GM19467 (cell line): ENCODE results near the gene TMEM250.
"Not testable (repeated sequence)": the region's sequence is repeated elsewhere in the genome, so short reads cannot be mapped to it uniquely, and the experiment has no call there.

Source experiments
- ATAC-seq: cut with Tn5 transposase; IDR thresholded peaks from one replicate; pipeline ENCODE4 v1.9.1; 2021; ENCODE audit warnings: mild to moderate bottlenecking, moderate library complexity; ENCODE audit not compliant: unreplicated experiment

The TMEM250 gene, protein sequence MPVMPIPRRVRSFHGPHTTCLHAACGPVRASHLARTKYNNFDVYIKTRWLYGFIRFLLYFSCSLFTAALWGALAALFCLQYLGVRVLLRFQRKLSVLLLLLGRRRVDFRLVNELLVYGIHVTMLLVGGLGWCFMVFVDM

DNA sequence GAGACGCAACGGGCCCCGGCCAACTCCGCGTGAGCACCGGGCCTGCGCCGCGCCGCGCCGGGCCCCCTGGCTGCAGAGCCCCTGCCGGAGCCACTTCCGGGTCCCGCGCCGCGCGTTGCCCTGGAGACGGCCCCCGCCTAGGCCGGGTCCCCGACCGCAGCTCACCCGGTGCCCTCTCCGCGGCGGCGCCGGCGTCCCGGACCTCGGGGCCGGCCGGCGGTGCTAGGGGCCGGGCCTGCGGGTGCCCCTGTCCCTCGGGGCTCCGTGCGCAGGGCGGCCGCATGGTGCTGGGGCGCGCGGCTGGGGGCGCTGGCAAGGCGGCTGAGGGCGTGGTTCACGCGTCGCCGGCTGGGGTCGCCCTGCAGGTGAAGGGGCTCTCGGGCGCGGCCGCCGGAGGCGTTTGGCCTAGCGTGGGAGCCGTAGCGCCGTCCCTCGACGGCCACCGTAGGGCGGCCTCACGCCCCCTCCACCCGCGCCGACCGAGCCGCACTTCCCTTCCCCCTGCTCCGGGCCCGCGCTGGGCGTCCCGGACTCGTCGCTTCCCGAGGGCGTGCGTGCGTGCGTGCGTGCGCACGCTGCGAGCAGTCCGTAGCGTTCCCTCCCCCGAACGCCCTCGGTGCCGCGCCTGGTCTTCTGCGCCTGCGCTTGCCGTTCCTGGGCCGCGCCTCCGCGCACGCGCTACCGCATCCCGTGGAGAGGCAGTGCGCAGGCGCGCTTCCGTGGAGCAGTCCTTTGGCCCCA is at the start of gene TMEM250:
TMEM250 (minus strand) TSS at position 556 of the 741 bp plus-strand sequence. CDS start 1,975 bp downstream, outside the sequence.
- ATAC-seq = peak; percentile 73

DNA sequence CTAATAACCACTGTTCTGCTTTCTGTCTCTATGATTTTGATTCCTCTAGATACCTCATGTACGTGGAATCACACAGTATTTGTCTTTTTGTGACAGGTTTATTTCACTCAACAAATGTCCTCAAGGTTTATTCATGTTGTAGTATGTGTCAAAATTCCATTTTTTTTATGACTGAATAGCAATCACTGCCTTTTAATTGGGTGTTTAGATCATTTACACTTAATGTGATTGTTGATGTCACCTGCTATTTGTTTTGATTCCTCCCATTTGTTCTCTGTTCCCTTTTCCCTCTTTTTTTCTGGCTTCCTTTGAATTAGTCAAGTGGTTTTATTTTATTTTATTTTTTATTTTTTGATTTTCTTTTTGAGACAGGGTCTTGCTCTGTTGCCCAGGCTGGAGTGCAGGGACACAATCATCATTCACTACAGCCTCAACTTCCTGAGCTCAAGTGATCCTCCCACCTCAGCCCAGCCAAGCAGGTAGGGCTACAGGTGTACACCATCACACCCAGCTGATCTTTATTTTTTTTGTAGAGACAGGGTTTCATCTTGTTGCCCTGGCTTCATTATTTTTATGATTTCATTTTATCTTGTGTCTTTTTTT is 44.7 kb upstream of the TMEM250 start:
- ATAC-seq = no peak

DNA sequence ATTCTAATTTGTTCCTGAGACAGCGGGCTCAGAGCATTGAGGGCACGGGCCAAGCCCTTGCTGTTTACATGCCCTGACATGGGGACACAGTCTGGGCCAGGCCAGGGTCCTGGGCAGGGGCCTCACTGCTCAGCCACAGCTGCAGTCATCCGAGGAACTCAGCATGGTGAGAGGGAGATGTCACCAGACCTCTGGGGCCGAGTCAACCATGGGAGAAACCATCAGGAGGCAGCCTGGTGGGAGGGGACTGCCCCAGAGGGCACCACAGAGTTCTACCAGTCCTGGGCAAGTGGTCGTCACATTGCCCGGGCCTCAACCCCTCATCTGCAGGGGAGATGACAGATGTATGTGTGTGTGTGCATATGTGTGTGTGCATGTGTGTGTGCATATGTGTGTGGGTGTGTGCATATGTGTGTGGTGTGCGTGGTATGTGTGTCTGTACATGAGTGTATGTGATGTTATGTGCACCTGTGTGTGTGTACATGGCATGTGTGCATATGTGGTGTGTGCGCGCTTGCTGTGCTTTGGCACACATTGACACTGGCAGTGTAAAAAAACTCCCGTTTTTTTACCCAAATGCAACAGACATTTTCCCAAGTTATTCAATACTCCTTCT is 42.4 kb upstream of the TMEM250 start:
- ATAC-seq = no peak

DNA sequence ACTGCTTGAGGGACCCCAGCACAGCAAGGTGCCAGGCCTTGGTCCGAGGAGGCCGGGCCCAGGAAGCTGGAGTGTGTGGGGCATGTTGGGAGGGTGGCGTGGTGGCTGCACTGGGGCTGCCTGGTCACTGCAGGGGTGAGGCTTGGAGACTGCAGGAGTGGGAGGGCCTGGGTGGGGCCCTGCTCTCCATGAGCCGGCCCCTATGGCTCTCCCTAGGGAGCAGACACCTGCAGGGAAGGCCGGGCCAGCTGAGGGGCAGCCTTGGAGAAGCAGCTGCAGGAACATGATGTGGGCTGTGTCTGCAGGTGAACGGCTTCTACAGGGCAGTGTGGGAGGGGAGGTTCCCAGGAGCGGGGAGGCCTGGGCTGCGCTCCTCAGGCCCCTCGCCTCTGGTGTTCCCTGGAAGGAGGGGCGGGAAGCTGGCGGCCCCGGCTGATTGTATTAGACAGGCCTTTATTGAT is 41.7 kb upstream of the TMEM250 start:
- ATAC-seq = no peak

DNA sequence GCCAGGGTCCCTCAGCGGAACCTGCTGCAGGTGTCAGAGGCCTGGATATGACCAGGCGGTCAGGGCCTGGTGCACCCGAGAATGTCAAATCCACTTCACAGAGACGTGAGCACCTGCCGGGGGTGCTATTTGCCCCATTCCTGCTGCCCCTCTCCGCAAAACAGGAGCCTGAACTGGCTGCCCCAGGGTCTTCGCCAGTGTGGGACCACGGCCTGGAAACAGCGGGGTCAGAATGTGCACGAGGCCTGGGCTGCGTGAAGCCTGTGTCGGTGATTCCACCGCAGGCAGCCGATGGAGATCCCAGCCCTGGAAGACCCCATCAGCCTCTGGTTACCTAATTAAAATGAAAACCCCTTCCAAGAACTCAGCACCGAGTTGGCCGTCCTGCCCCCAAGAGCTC is 41.2 kb upstream of the TMEM250 start:
- ATAC-seq = no peak

DNA sequence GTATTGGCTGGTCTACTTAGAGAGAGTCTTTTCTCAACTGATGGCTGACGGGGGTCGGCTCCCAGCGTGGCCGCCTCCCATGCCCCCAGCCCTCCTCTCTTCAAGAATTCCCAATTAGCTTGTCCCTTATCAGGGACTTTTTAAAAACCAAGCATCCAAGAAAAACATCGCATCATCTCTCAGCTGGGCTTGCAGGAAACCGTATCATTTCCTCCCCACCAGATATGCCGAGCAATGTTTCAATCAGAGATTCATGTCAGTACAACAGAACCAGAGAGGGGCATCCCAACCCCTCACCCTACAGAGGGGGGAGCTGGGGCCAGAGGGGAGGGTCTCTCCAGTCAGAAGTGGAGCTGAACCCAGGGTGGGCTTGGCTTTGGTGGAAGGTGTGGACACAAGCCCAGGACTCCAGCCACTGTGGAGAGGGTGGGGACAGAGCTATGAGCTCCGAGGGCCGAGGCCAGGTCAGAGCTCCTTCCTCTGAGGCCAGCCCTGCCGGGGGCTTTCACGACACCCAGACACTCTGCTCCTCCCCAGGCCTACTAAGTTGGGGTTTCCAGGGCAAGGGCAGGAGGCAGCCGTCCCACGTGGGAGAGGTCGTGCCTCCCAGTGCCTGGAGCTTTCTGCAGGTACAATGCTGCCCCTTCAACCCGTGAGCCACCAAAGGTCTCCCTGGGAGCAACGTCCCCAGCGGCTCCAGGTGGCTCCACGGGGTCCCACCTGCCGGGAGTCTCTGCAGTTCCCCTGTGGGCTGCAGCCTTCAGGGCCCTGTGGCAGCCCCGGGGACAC is 39.0 kb upstream of the TMEM250 start:
- ATAC-seq = no peak

DNA sequence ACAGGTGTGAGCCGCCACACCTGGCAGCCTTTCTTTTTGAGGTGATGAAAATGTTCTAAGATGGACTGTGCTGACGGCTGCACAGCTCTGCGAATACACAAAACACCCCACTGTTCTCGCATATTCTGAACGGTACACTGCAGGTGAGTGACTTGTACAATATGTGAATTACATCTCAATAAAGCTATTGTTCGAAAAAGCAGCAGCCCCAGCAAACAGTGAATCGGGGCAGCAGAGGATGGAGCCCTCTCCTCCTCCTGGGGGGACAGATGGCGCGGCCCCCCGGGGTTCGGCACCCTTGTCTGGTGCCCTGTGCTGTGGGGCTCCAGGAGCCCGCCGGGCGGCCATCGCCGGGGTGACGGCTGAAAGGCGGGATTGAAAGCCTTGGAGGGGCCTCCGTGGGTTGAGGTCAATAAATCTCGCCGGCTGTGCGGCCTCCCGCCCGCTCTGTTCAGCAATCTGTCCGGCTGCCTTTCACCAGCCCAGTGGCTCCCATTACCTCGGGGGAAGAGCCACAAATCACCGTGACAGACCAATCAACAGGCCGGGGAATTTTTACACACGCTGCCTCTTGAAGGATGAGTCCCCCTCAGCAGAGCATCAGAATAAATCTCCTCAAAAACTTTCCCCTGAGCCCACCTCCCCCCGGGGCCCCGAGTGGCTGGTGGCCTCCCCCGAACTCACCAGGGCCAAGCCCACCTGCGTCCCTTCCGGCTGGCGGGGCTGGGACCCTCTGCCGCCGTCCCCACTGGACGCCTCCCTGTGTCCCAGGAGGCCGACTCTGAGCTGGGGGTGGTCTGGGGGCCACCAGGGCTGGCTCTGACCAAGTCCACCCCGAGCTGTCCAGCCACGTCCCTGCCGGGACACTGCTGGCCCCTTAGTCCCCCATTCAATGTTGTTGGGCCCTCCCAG is 37.8 kb upstream of the TMEM250 start:
- no peak for ATAC-seq

DNA sequence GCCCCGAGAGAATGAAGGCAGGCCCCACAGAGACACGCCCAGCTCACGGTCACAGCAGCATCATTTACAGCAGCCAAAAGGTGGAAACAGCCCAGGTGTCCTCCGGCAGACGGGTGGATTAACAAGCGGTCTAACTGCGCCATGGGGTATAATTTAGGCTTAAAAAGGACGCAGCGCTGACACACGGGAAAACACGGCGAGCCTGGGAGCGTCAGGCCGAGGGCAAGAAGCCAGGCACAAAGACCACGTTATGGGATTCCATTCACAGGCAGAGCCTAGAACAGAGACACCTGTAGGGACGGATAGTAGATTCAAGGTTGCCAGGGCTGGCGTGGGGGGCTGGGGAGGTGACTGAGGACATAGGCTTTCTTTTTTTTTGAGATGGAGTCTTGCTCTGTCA is 36.9 kb upstream of the TMEM250 start:
- no peak for ATAC-seq

DNA sequence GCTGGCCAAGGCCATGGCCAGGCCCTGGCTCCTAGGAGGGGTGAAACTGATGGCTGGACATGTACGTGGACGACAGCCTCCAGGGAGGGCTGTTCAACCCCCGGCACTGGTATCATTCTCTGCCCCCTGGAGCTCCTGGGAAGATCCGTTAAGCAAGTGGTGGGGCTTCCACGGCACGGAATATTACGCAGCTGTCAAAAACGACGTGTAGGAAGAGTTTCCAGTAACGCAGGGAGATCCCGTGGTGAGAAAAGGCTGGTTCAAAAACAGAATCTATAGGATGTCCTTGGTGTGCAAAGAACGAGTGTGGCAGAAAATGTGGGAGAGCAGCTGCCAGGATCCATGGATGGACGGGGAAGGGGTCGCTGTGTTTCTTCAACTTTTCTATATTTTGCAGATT is 36.3 kb upstream of the TMEM250 start:
- no peak for ATAC-seq

DNA sequence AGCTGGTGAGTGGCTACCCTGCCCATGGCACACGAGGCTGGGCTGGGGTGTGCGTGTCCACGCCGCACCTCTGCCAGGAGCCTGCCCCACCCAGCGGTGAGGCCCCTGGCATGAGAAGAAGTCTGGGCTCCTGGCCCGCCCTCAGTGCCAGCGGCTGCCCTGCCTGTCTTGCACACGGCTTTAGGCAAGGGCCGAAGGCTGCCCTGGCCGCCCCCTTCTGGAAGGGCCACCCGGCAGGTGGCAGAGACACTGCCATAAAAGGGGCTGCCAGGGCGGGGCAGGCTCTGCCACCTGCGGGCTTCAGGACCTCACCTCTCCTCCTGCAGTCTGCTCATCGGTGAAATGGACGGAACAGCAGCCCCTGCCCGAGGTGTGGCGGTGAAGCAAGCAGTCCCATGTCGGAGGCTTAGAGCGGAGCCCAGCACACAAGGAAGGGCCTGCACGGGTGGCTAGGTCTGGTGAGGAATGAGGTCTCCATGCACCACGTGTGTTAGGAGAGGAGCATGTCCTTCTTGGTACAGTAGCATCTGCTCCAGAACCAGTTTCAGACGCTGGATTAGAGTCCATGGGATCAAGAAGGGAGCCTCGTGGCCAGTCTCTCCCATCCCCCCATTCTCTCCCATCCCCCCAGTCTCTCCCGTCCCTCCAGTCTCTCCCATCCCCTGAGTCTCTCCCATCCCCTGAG is 34.8 kb upstream of the TMEM250 start:
- ATAC-seq = no peak

DNA sequence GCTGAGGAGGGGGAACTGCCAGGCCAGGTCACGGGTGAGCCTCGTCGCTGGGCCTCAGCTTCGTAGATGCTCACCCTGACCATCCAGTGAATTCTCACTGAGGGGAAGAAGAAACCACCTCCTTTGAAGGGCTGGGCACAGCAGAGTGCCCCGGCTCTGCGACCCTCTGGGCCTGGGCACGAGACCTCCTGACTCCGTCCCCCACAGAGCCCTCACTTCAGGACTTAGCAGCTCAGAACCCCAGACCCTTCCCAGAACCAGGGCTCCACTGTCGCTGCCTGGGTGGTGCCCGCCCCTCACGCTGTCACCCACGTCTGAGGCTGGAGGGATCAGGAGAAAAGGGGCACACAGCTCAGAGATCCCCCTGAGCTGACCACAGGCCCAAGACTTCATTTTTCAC is 34.3 kb upstream of the TMEM250 start:
- no peak for ATAC-seq

DNA sequence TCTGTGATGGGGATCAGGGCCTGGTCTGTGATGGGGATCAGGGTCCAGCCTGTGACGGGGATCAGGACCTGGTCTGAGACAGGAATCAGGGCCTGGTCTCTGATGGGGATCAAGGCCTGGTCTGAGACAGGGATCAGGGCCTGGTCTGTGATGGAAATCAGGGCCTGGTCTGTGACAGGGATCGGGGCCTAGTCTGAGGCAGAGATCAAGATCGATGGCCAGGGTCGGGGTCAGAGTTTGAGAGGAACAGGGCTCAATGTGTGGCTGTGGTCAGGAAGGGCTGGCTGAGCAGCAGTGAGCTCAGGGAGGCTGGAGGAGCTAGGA is 33.8 kb upstream of the TMEM250 start:
- no peak for ATAC-seq

DNA sequence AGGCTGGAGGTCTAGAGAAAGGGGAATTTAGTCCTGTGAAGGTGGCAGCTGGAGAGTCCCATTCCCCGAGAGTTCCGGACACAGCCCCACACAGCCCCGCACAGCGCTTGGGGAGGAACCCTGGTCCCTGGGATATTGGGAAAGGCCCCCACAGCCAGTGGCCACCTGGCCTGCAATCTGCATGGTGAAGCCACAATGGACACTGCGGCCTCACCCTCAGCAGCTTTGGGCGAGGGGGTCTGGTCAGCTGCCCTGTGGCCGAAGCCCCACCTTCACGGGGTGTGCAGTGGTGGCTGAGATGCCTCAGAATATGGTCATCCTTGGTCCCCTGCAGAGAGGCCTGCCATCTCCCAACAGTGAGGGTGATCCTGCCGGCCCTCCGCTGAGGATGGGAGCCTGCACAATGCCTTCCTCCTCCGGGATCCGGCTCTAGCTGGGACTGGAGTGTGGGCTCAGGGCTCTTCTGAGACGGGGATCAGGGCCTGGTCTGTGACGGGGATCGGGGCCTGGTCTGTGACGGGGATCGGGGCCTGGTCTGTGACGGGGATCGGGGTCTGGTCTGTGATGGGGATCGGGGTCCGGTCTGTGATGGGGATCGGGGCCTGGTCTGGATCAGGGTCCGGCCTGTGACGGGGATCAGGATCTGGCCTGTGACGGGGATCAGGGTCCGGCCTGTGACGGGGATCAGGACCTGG is 33.3 kb upstream of the TMEM250 start:
- no peak for ATAC-seq

DNA sequence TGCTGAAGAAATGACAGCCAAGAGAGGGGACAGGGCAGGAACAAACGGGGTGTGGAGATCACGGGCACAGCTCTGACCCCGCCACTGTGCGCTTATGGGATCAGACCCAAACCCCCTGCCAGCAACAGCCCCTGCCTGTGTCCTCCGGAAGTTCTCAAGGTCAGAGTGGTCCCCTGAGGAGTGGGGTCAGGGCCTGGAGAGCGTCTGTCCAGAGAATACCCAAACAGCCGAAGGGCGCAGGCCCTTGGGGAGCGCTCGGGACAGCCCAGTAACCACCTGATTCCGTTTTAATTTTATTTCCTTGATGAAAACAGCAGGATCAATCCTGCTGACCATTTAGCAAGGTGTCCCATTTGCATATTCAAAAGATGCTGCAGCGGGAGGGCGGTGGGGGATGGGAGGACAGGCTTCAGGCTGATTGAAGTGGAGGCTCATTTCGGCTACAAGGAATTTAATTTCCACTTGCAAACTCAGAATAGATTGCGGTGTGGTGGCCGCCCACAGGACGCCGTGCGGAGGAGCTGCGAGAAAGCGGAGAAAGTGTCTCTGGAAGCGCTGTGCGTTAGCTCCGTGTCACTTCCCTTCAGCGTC is 32.6 kb upstream of the TMEM250 start:
- no peak for ATAC-seq

DNA sequence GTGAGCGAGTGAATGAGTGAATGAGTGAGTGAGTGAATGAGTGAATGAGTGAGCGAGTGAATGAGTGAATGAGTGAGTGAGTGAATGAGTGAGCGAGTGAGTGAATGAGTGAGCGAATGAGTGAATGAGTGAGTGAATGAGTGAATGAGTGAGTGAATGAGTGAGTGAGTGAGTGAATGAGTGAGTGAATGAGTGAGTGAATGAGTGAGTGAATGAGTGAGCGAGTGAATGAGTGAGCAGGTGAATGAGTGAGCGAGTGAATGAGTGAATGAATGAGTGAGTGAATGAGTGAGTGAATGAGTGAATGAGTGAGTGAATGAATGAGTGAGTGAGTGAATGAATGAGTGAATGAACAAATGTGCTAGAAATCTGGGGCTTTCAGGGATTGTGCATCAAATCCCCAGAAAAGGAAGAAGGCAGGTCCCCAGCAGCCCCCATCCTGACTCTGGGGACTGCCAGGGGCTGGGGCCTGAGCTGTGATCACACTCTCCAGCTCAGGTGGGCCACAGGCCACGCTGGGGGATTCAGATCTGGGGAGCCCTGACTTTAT is 32.1 kb upstream of the TMEM250 start:
- not testable (repeated sequence) for ATAC-seq

DNA sequence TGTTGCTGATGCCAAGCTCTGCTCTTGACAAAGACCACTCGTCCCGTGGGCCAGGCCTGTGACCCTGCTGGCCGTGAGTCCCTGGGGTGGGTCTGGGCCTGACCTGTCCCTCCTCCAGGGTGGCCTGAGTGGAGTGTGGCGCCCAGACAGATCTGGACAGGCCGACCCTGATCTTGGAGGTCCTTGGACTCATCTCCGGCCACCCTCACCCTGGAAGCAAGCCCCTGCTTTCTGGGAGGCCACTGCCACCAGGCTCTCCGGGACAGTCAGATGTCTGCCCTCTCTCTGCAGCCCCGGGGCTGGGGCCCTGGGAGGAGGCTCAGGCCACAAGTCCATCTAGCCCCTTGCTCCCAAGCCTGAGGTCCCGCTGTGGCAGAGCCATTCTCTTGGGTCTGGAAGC is 31.2 kb upstream of the TMEM250 start:
- no peak for ATAC-seq

DNA sequence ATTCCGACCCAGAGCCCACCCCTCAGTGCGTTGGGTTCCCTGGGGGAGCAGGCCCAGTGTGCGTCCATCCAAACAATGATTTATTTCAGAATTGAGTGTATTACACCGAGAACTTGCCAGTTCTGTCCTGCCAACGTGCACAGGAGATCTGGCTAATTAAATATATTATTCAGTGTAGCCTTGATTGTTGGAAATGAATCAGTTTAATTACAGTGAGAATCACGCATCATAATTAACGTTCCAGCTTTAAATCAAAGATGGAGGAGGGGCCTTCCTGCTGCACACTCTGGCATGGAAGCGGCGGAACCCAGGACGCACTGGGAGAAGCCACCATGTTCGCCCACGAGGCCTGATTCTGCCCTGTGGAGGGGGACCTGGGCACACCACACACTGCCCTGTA is 30.7 kb upstream of the TMEM250 start:
- ATAC-seq = no peak

DNA sequence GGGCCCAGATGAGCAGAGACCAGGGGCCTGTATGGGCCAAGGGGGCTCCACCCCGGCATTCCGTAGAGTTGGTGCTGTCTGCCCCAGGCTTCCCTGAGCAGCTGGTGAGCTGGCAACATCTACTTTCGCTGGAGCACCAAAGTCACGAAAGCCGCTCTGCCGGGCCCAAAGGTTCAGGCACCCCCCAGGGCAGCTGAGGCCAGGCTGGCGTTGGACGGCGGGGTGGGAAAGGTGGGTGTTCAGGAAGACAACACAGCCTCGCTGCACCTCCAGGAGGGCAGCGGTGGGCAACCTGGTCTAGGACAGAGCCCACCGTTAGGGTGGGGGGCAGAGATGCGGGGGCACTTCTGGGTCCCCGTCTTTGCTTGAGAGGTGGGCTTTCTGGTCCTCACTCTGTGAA is 30.1 kb upstream of the TMEM250 start:
- ATAC-seq = no peak
